Cardiac muscle cell (in vitro differentiated cells and primary cell): Measurements from ENCODE around the gene PNMA8A. TPM values are rescaled to one million over a fixed set of nuclear protein-coding genes. Genes with fewer than 3 reads are reported as not detected.
A peak's percentile ranks its signal among the peaks of the same experiment; 100 is the strongest.

ENCODE experiments used
- DNase-seq, 2 donors: peaks; one replicate each; pipeline versions ENCODE4 v3.0.0 to v3.0.0-alpha.2; 2010 to 2017; ENCODE audit warnings: low read depth in 1 of 2, low spot score in 1 of 2
- H3K27ac ChIP-seq: fragments of 200-600 bp; sonication (generic); 2 replicates; pipeline ENCODE4 v1.5.1; 2016
- H3K27me3 ChIP-seq: fragments of 200-600 bp; sonication (generic); 2 replicates; pipeline ENCODE4 v1.6.0; 2016; ENCODE audit warnings: control low read depth
- H3K36me3 ChIP-seq: fragments of 200-600 bp; sonication (generic); 2 replicates; pipeline ENCODE4 v1.5.1; 2016; ENCODE audit warnings: control low read depth
- H3K4me1 ChIP-seq: fragments of 200-600 bp; sonication (generic); 2 replicates; pipeline ENCODE4 v1.8.1; 2017; ENCODE audit warnings: low read depth, mild to moderate bottlenecking, mixed run types
- H3K4me3 ChIP-seq: fragments of 200-600 bp; sonication (generic); 2 replicates; pipeline ENCODE4 v1.5.1; 2016; ENCODE audit warnings: mild to moderate bottlenecking
- H3K9me3 ChIP-seq: fragments of 200-600 bp; sonication (generic); 2 replicates; pipeline ENCODE4 v1.5.1; 2017; ENCODE audit warnings: low read depth, mild to moderate bottlenecking, control low read depth
- polyA plus RNA-seq: library from polyadenylated mRNA; unstranded; fragments of >200 nt; fragmentation: Nextera tagmentation; extraction: Ambion mirVana; gene quantifications from 2 replicates; pipeline ENCODE4 v1.2.1, GENCODE V29; 2016
- total RNA-seq: library from RNA; depleted of rRNA; stranded (reverse); fragments of >200 nt; gene quantifications from 2 replicates; pipeline ENCODE4 v1.2.3, GENCODE V29; 2016
- TF ChIP-seq, protein P1 (sequence below): IDR thresholded peaks from 2 replicates; pipeline ENCODE4 v1.5.1; 2012; ENCODE audit warnings: low read depth, mild to moderate bottlenecking, low read length

PNMA8A gene
- total and polyA plus RNA-seq, 2 experiments from 2014 or later, result 38.3 to 67.8 TPM

DNA sequence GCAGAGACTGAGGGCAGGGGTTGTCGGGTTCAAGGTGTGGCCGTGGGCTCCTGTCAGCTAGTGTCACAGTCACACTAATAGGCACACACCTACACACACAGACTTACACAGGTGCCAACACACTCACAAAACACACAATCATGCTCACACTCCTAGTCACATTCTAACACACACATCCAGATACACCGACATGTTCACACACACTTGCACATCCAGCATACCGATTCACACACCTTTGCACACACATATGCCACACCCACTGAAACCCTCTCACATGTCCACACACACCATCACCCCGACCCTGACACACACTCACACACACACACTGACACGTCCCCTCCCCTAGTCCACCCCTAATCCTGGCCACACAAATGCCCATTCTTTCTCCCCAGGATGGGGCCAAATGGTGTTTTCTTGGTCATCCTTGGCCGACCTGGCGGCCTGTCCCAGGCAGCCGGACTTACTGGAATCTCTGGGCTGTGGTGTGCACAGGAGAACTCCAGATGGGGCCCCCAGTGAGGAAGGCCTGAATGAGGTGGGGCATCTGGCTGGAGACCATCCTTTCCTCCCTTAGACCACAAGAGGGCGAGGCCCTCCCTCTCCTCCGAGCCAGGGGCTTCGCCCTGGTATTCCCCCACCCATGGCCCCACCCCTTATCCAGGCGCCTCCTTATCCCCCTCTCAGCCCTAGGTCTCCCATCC, 43.4 kb upstream of the PNMA8A start:
- Histone ChIP-seq H3K36me3 (no peaks in the 10 kb centered on the region), H3K27me3 (no peaks in the 10 kb centered on the region), H3K4me3 (no peak overlapping the region), H3K9me3 (no peaks in the 10 kb centered on the region), H3K27ac (no peak overlapping the region), H3K4me1 (no peaks in the 10 kb centered on the region)
- no peak for DNase-seq
- TF ChIP-seq, protein P1, sequence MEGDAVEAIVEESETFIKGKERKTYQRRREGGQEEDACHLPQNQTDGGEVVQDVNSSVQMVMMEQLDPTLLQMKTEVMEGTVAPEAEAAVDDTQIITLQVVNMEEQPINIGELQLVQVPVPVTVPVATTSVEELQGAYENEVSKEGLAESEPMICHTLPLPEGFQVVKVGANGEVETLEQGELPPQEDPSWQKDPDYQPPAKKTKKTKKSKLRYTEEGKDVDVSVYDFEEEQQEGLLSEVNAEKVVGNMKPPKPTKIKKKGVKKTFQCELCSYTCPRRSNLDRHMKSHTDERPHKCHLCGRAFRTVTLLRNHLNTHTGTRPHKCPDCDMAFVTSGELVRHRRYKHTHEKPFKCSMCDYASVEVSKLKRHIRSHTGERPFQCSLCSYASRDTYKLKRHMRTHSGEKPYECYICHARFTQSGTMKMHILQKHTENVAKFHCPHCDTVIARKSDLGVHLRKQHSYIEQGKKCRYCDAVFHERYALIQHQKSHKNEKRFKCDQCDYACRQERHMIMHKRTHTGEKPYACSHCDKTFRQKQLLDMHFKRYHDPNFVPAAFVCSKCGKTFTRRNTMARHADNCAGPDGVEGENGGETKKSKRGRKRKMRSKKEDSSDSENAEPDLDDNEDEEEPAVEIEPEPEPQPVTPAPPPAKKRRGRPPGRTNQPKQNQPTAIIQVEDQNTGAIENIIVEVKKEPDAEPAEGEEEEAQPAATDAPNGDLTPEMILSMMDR, result no peak

DNA sequence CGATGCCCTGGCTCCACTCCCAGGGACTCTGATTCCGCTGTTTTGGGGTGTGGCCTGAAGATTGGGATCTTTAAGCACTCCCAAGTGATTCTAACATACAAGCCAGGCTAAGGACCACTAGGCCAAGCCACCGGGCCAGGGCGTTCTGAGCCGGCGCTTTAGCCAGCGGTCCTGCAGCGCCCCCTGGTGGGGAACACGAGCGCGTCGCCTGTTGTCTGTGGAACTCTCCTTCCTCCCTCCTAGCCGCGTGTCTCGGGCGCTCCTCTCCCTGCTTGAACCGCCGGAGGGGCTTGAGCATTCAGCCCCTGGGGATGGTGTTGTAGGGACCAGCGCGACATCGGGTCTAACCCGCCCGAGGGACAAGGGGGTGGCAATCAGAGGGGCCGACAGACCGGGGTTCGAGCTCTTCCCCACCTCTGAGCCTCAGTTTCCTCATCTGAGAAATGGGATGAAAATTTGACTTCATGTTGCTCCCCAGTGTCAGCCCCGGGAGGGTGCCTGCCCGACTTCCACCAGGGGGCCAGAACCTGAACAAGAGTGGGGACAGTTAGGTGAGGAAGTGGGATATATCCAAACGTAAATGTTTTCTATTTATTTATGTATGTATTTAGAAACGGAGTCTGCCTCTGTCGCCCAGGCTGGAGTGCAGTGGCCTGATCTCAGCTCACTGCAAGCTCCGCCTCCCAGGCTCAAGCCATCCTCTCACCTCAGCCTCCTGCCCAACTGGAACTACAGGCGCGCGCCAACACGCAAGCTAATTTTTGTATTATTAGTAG, 42.3 kb upstream of the PNMA8A start:
- TF ChIP-seq, protein P1, result peak; percentile 93
- peak; percentile 87 to 88 for DNase-seq
- H3K27ac ChIP-seq, result no peak overlapping the region

DNA sequence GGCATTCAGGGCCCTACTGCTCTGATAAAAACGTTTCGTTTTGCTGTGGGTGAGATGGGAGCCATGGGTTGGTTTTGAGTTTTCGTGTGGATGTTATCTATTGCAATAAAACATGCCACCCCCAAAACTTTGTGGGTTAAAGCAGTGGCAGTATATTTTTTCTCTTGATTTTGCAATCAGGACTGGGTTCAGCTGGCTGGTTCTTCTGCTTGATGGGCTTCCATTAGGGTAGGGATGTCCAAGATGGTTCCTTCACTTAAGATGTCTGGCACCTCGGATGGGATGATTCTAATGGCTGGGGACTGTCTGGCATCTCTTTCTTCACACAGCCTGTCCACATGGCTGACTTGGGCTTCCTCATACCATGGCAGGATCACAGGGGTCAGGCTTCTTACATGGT, 39.9 kb upstream of the PNMA8A start:
- no peak overlapping the region for H3K27ac ChIP-seq
- no peak for DNase-seq
- TF ChIP-seq, protein P1, result no peak
- no peaks in the 10 kb centered on the region for H3K4me1 ChIP-seq
- H3K36me3 ChIP-seq, result no peaks in the 10 kb centered on the region
- no peaks in the 10 kb centered on the region for H3K27me3 ChIP-seq
- H3K9me3 ChIP-seq, result no peaks in the 10 kb centered on the region
- H3K4me3 ChIP-seq, result no peak overlapping the region

More for the DNA sequence above, 42.3 kb upstream of the PNMA8A start:
- Histone ChIP-seq H3K36me3 (no peaks in the 10 kb centered on the region), H3K4me3 (no peak overlapping the region), H3K4me1 (no peaks in the 10 kb centered on the region), H3K27me3 (no peaks in the 10 kb centered on the region), H3K9me3 (no peaks in the 10 kb centered on the region)

DNA sequence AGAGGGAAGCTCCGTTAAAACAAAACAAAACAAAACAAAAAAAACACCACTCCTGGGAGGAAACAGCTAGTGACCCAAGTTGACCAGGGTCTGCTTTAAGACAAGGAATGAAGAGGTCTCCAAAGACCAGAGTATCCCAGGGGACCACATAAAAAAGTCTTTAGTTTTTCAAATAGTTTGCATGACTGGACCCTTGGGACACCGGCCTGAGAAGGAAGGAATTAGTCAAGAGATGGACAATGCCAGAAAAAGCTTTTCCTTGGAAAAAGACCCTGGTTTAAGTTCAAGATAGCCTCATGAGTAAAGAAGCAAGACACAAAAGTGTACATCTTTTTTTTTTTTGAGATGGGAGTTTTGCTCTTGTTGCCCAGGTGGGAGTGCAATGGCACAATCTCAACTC, 36.8 kb upstream of the PNMA8A start:
- Histone ChIP-seq H3K36me3 (no peaks in the 10 kb centered on the region), H3K27me3 (no peaks in the 10 kb centered on the region), H3K27ac (no peak overlapping the region), H3K9me3 (no peaks in the 10 kb centered on the region), H3K4me3 (no peak overlapping the region), H3K4me1 (no peaks in the 10 kb centered on the region)
- DNase-seq, result no peak
- TF ChIP-seq, protein P1, result no peak

DNA sequence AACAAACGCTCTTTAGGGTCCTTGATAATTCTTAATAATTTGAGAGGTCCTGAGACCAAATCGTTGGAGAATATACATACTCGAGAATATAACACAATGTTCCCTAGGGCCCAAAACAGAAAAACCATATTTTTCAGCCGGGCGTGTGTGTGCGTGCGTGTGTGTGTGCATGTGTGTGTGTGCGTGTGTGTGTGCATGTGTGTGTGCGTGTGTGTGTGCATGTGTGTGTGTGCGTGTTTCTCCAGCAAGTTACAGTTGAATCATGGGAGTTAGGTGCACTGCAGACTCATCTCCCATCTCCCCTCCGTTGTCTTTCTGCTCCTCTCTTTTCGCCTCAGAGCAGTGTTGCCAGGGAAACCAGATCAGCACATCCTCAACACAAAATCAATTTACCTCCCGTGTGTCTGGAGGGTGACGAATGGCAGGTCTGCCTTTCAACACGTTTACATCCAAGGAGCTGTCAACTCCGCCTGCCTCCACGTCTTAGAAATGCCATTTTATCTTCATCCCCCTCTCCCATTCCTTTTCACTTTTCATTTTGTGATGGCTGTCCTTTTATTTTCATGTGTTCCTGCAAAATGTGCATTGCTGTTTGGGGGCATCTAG, 32.6 kb upstream of the PNMA8A start:
- H3K27ac ChIP-seq, result no peak overlapping the region
- DNase-seq, result no peak
- H3K4me1 ChIP-seq, result no peaks in the 10 kb centered on the region
- TF ChIP-seq, protein P1, result no peak
- H3K9me3 ChIP-seq, result no peaks in the 10 kb centered on the region
- no peaks in the 10 kb centered on the region for H3K36me3 ChIP-seq
- no peak overlapping the region for H3K4me3 ChIP-seq
- no peaks in the 10 kb centered on the region for H3K27me3 ChIP-seq
